ENCODE results near the gene PHLPP1. TPM values are rescaled to one million over a fixed set of nuclear protein-coding genes. Genes with fewer than 3 reads are reported as not detected.
"Not testable (repeated sequence)": the region's sequence is repeated elsewhere in the genome, so short reads cannot be mapped to it uniquely, and the experiment has no call there.

The PHLPP1 gene
- total RNA-seq, 2 experiments from 2014 or later, result 8.2 to 8.6 TPM

- TF ChIP-seq CTCF (IDR thresholded peaks at IDR 0.05), result no peak
- Mint-ChIP-seq H3K4me3 (no peak overlapping the region), H3K27ac (no peak overlapping the region), H3K9me3 (no peaks in the 10 kb centered on the region), H3K36me3 (ENCODE audit: low read depth) (no peaks in the 10 kb centered on the region), H3K4me1 (ENCODE audit: low read depth) (peaks cover 7% of the 10 kb centered on the region), H3K27me3 (peaks cover 1% of the 10 kb centered on the region)
- CTCF ChIA-PET, result no interaction called here
- no peak for DNase-seq
- no peak for ATAC-seq
- intact Hi-C loops (cut with micrococcal nuclease), result no loop called here
- POLR2A ChIA-PET, result no interaction called here
Observed at GRCh38 chr18:62797329-62797728, 82.0 kb downstream of the PHLPP1 start.

- POLR2A ChIA-PET, result no interaction called here
- intact Hi-C loops (cut with micrococcal nuclease), result no loop called here
Observed at GRCh38 chr18:62799977-62800376, 84.6 kb downstream of the PHLPP1 start.

DNA sequence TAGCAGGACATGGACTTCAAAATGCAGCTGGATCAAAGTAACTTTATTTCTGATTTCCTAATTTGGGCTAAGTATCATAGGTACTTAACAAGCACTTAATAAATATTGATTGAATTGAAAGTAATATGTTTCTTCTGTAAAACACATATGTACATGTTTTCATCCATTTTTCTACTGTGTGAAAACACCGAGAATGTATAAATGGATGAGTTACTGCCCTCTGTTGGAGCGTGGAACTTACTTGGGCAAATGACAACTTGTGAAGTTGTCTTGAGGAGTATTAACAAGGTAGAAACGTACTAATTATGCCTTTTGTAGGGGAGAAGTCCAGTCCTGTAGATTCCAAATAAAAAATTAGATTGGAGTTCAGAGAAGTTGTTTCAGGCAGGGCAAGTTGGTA lies 87.2 kb downstream of the PHLPP1 start:
- no peak for TF ChIP-seq CTCF (IDR thresholded peaks at IDR 0.05)
- DNase-seq (peak; percentile 9), ATAC-seq (no peak)
- H3K4me3 Mint-ChIP-seq, result no peak overlapping the region
- no peaks in the 10 kb centered on the region for H3K9me3 Mint-ChIP-seq
- intact Hi-C loops (cut with micrococcal nuclease), result no loop called here
- ChIA-PET CTCF (interaction anchor here (1.0 kb wide), 3 partner anchors 87 to 180 kb away, joined by 3 read pairs; partner anchors contain the start of gene PHLPP1), POLR2A (no interaction called here)
- no peaks in the 10 kb centered on the region for H3K36me3 Mint-ChIP-seq (ENCODE audit: low read depth)
- H3K4me1 Mint-ChIP-seq (ENCODE audit: low read depth), result no peaks in the 10 kb centered on the region
- no peak overlapping the region for H3K27ac Mint-ChIP-seq
- no peaks in the 10 kb centered on the region for H3K27me3 Mint-ChIP-seq

More at GRCh38 chr18:62799977-62800376, 84.6 kb downstream of the PHLPP1 start:
- Mint-ChIP-seq H3K4me3 (no peak overlapping the region), H3K36me3 (ENCODE audit: low read depth) (no peaks in the 10 kb centered on the region), H3K9me3 (no peaks in the 10 kb centered on the region), H3K27me3 (peaks cover 1% of the 10 kb centered on the region), H3K4me1 (ENCODE audit: low read depth) (peaks cover 6% of the 10 kb centered on the region), H3K27ac (no peak overlapping the region)
- CTCF ChIA-PET, result interaction anchor here (0.7 kb wide), 1 partner anchor 182 kb away, joined by 3 read pairs; no protein-coding TSS in a partner anchor
- no peak for TF ChIP-seq CTCF (IDR thresholded peaks at IDR 0.05)
- DNase-seq (no peak), ATAC-seq (no peak)

GRCh38 chr18:62807396-62807795 lies 92.1 kb downstream of the PHLPP1 start:
- H3K4me3 Mint-ChIP-seq, result no peak overlapping the region
- no peak overlapping the region for H3K27ac Mint-ChIP-seq
- peaks cover 1% of the 10 kb centered on the region for H3K4me1 Mint-ChIP-seq (ENCODE audit: low read depth)
- no peaks in the 10 kb centered on the region for H3K36me3 Mint-ChIP-seq (ENCODE audit: low read depth)
- no peak for TF ChIP-seq CTCF (IDR thresholded peaks at IDR 0.05)
- DNase-seq (no peak), ATAC-seq (no peak)
- no peaks in the 10 kb centered on the region for H3K27me3 Mint-ChIP-seq
- POLR2A ChIA-PET, result no interaction called here
- H3K9me3 Mint-ChIP-seq, result no peaks in the 10 kb centered on the region
- CTCF ChIA-PET, result interaction anchor here (1.3 kb wide), 1 partner anchor 28 kb away, joined by 3 read pairs; no protein-coding TSS in a partner anchor
- intact Hi-C loops (cut with micrococcal nuclease), result no loop called here

GRCh38 chr18:62808123-62808522 lies 92.8 kb downstream of the PHLPP1 start:
- no peak for ATAC-seq
- Mint-ChIP-seq H3K36me3 (ENCODE audit: low read depth) (no peaks in the 10 kb centered on the region), H3K27ac (no peak overlapping the region), H3K4me3 (no peak overlapping the region), H3K27me3 (no peaks in the 10 kb centered on the region), H3K4me1 (ENCODE audit: low read depth) (peaks cover 6% of the 10 kb centered on the region), H3K9me3 (no peaks in the 10 kb centered on the region)
- ChIA-PET CTCF (no interaction called here), POLR2A (no interaction called here)
- TF ChIP-seq CTCF (IDR thresholded peaks at IDR 0.05), result no peak
- no peak for DNase-seq
- intact Hi-C loops (cut with micrococcal nuclease), result no loop called here

DNA sequence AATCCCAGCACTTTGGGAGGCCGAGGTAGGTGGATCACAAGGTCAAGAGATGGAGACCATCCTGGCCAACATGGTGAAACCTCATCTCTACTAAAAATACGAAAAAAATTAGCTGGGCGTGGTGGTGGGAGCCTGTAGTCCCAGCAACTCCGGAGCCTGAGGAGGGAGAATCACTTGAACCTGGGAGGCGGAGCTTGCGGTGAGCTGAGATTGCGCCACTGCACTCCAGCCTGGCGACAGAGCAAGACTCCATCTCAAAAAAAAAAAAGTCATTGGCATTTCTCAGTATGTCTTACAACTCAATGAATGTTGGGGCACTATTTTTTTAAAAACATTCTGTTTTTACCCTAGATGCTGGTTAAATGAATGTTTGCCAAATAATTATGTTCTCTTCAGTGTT lies 94.1 kb downstream of the PHLPP1 start:
- H3K27me3 Mint-ChIP-seq; H3K4me3 Mint-ChIP-seq; POLR2A ChIA-PET; H3K27ac Mint-ChIP-seq; intact Hi-C loops (cut with micrococcal nuclease); H3K4me1 Mint-ChIP-seq (ENCODE audit: low read depth); CTCF ChIA-PET; DNase-seq; H3K36me3 Mint-ChIP-seq (ENCODE audit: low read depth); ATAC-seq; H3K9me3 Mint-ChIP-seq: not testable (repeated sequence)

Data from activated CD8-positive, alpha-beta T cell treated with anti-CD3 and anti-CD28 coated beads for 36 hours (primary cell).